Renal cortical epithelial cell (primary cell): Measurements from ENCODE around the gene CEACAM19. TPM values are rescaled to one million over a fixed set of nuclear protein-coding genes. Genes with fewer than 3 reads are reported as not detected.
"Not testable (repeated sequence)": the region's sequence is repeated elsewhere in the genome, so short reads cannot be mapped to it uniquely, and the experiment has no call there.

Experiments used
- DNase-seq: peaks from one replicate; pipeline ENCODE4 v3.0.0-alpha.2; 2011; ENCODE audit warnings: low read depth
- total RNA-seq: library from RNA; depleted of rRNA; stranded (reverse); fragments of >200 nt; gene quantifications from 2 replicates; pipeline ENCODE4 v1.2.3, GENCODE V29; 2014

CEACAM19 gene
- under 0.01 and 9.4 TPM in 2 replicates for total RNA-seq

GRCh38 chr19:44671400-44671799, at the start of gene CEACAM19:
TSS of gene CEACAM19 (plus strand) at chr19:44671482. CDS start at chr19:44671932, 450 bp downstream.
- DNase-seq: no peak

- peak; percentile 60 for DNase-seq
Measured at GRCh38 chr19:44623080-44623479, 48.2 kb upstream of the CEACAM19 start.

- DNase-seq: no peak
Measured at GRCh38 chr19:44623626-44624025, 47.7 kb upstream of the CEACAM19 start.

- no peak for DNase-seq
Measured at GRCh38 chr19:44624840-44625354, 46.4 kb upstream of the CEACAM19 start.

GRCh38 chr19:44625637-44626036, 45.6 kb upstream of the CEACAM19 start:
- DNase-seq: not testable (repeated sequence)

GRCh38 chr19:44626048-44626624, 45.1 kb upstream of the CEACAM19 start:
- peak; percentile 99 for DNase-seq

- DNase-seq: no peak
Measured at GRCh38 chr19:44627631-44628030, 43.7 kb upstream of the CEACAM19 start.

GRCh38 chr19:44628793-44629192, 42.5 kb upstream of the CEACAM19 start:
- DNase-seq: no peak

- peak; percentile 57 for DNase-seq
Measured at GRCh38 chr19:44631611-44632010, 39.7 kb upstream of the CEACAM19 start.

- not testable (repeated sequence) for DNase-seq
Measured at GRCh38 chr19:44634058-44634457, 37.2 kb upstream of the CEACAM19 start.

- DNase-seq: no peak
Measured at GRCh38 chr19:44634785-44635184, 36.5 kb upstream of the CEACAM19 start.

- peak; percentile 72 for DNase-seq
Measured at GRCh38 chr19:44635581-44636438, 35.5 kb upstream of the CEACAM19 start.

- no peak for DNase-seq
Measured at GRCh38 chr19:44636439-44637389, 34.6 kb upstream of the CEACAM19 start.

GRCh38 chr19:44637390-44637764, 33.9 kb upstream of the CEACAM19 start:
- no peak for DNase-seq

GRCh38 chr19:44640518-44640917, 30.8 kb upstream of the CEACAM19 start:
- peak; percentile 57 for DNase-seq

- DNase-seq: no peak
Measured at GRCh38 chr19:44641501-44642265, 29.6 kb upstream of the CEACAM19 start.

GRCh38 chr19:44642377-44642776, 28.9 kb upstream of the CEACAM19 start:
- no peak for DNase-seq

- peak; percentile 64 for DNase-seq
Measured at GRCh38 chr19:44643605-44644401, 27.5 kb upstream of the CEACAM19 start, which contains the start of gene PVR. TSS of gene PVR (plus strand) at chr19:44643910. CDS start at chr19:44644097, 187 bp downstream.

- DNase-seq: peak; percentile 53
Measured at GRCh38 chr19:44644402-44645016, 26.8 kb upstream of the CEACAM19 start.
